ENCODE results near the gene OR56A4.

OR56A4 gene
- long read RNA-seq, donor 1, result 0 reads
- long read RNA-seq, donor 2, result 0 reads
- long read RNA-seq, donor 3, result 0 reads
- long read RNA-seq, donor 4, result 0 reads
- long read RNA-seq, donor 5, result 0 reads
- long read RNA-seq, donor 6, result 0 reads
- long read RNA-seq, donor 7, result 0 reads
- long read RNA-seq, donor 8, result 0 reads

- no peak for DNase-seq
Measured at GRCh38 chr11:6006846-6007245, at the start of gene OR56A4. Gene OR56A4, minus strand, starts transcription at chr11:6006946. Its CDS starts 3,954 bp downstream, at chr11:6002992.

- DNase-seq, result no peak
Measured at GRCh38 chr11:6055569-6055968, 48.8 kb upstream of the OR56A4 start.

GRCh38 chr11:6052374-6052773 is 45.6 kb upstream of the OR56A4 start:
- no peak for DNase-seq

- DNase-seq, result no peak
Measured at GRCh38 chr11:6040874-6041273, 34.1 kb upstream of the OR56A4 start.

- no peak for DNase-seq
Measured at GRCh38 chr11:6030708-6031405, 24.1 kb upstream of the OR56A4 start, which contains the start of gene OR56A1. Gene OR56A1, minus strand, starts transcription at chr11:6030758. Its CDS starts 3,066 bp downstream, at chr11:6027692.

- no peak for DNase-seq
Measured at GRCh38 chr11:6027501-6027900, 20.8 kb upstream of the OR56A4 start.

GRCh38 chr11:6025056-6025455 is 18.3 kb upstream of the OR56A4 start:
- DNase-seq, result no peak

- no peak for DNase-seq
Measured at GRCh38 chr11:6022956-6023355, 16.2 kb upstream of the OR56A4 start.

- DNase-seq, result no peak
Measured at GRCh38 chr11:6013042-6013441, 6.3 kb upstream of the OR56A4 start.

- no peak for DNase-seq
Measured at GRCh38 chr11:6012035-6012668, 5.4 kb upstream of the OR56A4 start.

GRCh38 chr11:6006395-6006794 is 351 bp downstream of the OR56A4 start:
- DNase-seq, result no peak

- DNase-seq, result no peak
Measured at GRCh38 chr11:6002202-6002699, 4.5 kb downstream of the OR56A4 start.

GRCh38 chr11:5994791-5995190 is 12.0 kb downstream of the OR56A4 start:
- DNase-seq, result no peak

GRCh38 chr11:5992604-5993251 is 14.0 kb downstream of the OR56A4 start:
- no peak for DNase-seq

- no peak for DNase-seq
Measured at GRCh38 chr11:5992150-5992549, 14.6 kb downstream of the OR56A4 start.

- DNase-seq, result no peak
Measured at GRCh38 chr11:5989203-5989602, 17.5 kb downstream of the OR56A4 start.

- no peak for DNase-seq
Measured at GRCh38 chr11:5986885-5987284, 19.9 kb downstream of the OR56A4 start, which contains the start of gene OR52L1. Gene OR52L1, minus strand, starts transcription at chr11:5986985. Its CDS starts 55 bp downstream, at chr11:5986930.

- no peak for DNase-seq
Measured at GRCh38 chr11:5983443-5983842, 23.3 kb downstream of the OR56A4 start.

- DNase-seq, result no peak
Measured at GRCh38 chr11:5973530-5973929, 33.2 kb downstream of the OR56A4 start.

GRCh38 chr11:5968394-5968793 is 38.4 kb downstream of the OR56A4 start, which contains the start of gene OR56A5:
Gene OR56A5, minus strand, starts transcription at chr11:5968494. Its CDS starts 0 bp downstream, at chr11:5968494.
- DNase-seq, result no peak

- DNase-seq, result no peak
Measured at GRCh38 chr11:5967708-5968107, 39.0 kb downstream of the OR56A4 start.

- no peak for DNase-seq
Measured at GRCh38 chr11:5966958-5967357, 39.8 kb downstream of the OR56A4 start.
